Measurements from ENCODE around the gene ZNF593OS. TPM values are rescaled to one million over a fixed set of nuclear protein-coding genes. Genes with fewer than 3 reads are reported as not detected.

Gene ZNF593OS
- total RNA-seq, 1 donor from 2014 or later: not detected

- H3K36me3 ChIP-seq: no peaks in the 10 kb centered on the region
- peaks cover 4% of the 10 kb centered on the region for H3K4me1 ChIP-seq
- ATAC-seq (no peak), DNase-seq (no peak)
- no peak overlapping the region for H3K27ac ChIP-seq
- H3K4me3 ChIP-seq: no peak overlapping the region
- H3K9me3 ChIP-seq: no peaks in the 10 kb centered on the region
- intact Hi-C loops (cut with DNase I): no loop called here
- H3K27me3 ChIP-seq: no peaks in the 10 kb centered on the region
- TF ChIP-seq, protein P1, sequence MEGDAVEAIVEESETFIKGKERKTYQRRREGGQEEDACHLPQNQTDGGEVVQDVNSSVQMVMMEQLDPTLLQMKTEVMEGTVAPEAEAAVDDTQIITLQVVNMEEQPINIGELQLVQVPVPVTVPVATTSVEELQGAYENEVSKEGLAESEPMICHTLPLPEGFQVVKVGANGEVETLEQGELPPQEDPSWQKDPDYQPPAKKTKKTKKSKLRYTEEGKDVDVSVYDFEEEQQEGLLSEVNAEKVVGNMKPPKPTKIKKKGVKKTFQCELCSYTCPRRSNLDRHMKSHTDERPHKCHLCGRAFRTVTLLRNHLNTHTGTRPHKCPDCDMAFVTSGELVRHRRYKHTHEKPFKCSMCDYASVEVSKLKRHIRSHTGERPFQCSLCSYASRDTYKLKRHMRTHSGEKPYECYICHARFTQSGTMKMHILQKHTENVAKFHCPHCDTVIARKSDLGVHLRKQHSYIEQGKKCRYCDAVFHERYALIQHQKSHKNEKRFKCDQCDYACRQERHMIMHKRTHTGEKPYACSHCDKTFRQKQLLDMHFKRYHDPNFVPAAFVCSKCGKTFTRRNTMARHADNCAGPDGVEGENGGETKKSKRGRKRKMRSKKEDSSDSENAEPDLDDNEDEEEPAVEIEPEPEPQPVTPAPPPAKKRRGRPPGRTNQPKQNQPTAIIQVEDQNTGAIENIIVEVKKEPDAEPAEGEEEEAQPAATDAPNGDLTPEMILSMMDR (IDR thresholded peaks at IDR 0.05): no peak
Measured at GRCh38 chr1:26132834-26133167, 38.8 kb downstream of the ZNF593OS start.

DNA sequence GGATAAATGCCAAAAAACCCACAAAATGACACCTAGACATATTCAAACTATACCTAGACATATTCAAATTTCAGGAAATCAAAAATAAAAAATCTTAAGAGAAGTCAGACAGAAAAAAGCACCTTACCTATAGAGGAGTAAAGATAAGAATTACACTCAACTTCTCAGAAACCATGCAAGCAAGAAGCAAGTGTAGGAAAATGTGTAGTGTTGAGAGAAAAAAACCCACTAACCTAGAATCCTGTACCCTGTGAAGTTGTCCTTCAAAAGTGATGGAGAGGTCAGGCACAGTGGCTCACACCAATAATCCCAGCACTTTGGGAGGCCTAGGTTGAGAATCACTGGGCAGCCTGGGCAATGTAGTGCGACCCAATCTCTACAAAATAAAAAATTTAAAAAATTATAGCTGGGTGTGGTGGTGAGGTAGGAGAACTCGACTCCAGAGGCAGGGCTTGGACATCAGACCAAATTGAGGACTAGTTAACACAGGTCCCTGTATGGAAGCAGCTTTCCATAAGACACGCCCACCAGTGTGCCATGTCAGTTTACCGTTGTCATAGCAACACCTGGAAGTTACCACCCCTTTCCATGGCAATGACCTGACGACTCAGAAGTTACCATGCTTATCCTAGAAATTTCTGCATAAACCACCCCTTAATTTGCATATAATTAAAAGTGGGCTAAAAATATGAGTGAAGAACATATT lies 39.4 kb downstream of the ZNF593OS start:
- Histone ChIP-seq H3K27me3 (no peaks in the 10 kb centered on the region), H3K27ac (no peak overlapping the region), H3K36me3 (no peaks in the 10 kb centered on the region), H3K9me3 (no peaks in the 10 kb centered on the region), H3K4me3 (no peak overlapping the region), H3K4me1 (peaks cover 8% of the 10 kb centered on the region)
- TF ChIP-seq, protein P1 (IDR thresholded peaks at IDR 0.05): no peak
- DNase-seq (no peak), ATAC-seq (no peak)
- intact Hi-C loops (cut with DNase I): no loop called here

DNA sequence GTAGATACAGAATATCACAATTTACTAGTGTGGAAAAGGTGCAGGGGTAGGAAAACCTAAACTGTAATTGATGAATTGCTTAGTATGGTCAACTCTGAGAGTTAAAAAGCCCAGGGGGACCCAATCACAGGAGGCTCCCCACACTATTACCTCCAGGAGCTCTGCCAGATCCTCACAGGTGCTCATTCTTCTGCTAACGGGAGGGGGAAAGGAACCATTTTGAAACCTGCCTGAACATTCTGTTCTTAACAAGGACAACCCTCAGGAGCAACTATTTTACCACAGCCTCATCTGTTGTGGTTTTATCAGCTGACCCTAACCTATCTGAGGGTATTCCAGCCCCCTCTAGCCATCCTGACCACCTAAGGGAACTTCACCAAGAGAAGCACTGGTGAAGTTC lies 40.9 kb downstream of the ZNF593OS start:
- H3K4me1 ChIP-seq: peaks cover 24% of the 10 kb centered on the region
- no peak overlapping the region for H3K27ac ChIP-seq
- no peaks in the 10 kb centered on the region for H3K27me3 ChIP-seq
- H3K9me3 ChIP-seq: no peaks in the 10 kb centered on the region
- TF ChIP-seq, protein P1 (IDR thresholded peaks at IDR 0.05): no peak
- H3K36me3 ChIP-seq: no peaks in the 10 kb centered on the region
- DNase-seq: no peak
- H3K4me3 ChIP-seq: no peak overlapping the region
- intact Hi-C loops (cut with DNase I): no loop called here
- no peak for ATAC-seq

GRCh38 chr1:26129778-26130177 lies 41.9 kb downstream of the ZNF593OS start:
- ATAC-seq: no peak
- no peak overlapping the region for H3K27ac ChIP-seq
- no peaks in the 10 kb centered on the region for H3K27me3 ChIP-seq
- H3K9me3 ChIP-seq: no peaks in the 10 kb centered on the region
- no peaks in the 10 kb centered on the region for H3K36me3 ChIP-seq
- DNase-seq: no peak
- TF ChIP-seq, protein P1 (IDR thresholded peaks at IDR 0.05): no peak
- no peak overlapping the region for H3K4me3 ChIP-seq
- peaks cover 32% of the 10 kb centered on the region for H3K4me1 ChIP-seq
- intact Hi-C loops (cut with DNase I): no loop called here

DNA sequence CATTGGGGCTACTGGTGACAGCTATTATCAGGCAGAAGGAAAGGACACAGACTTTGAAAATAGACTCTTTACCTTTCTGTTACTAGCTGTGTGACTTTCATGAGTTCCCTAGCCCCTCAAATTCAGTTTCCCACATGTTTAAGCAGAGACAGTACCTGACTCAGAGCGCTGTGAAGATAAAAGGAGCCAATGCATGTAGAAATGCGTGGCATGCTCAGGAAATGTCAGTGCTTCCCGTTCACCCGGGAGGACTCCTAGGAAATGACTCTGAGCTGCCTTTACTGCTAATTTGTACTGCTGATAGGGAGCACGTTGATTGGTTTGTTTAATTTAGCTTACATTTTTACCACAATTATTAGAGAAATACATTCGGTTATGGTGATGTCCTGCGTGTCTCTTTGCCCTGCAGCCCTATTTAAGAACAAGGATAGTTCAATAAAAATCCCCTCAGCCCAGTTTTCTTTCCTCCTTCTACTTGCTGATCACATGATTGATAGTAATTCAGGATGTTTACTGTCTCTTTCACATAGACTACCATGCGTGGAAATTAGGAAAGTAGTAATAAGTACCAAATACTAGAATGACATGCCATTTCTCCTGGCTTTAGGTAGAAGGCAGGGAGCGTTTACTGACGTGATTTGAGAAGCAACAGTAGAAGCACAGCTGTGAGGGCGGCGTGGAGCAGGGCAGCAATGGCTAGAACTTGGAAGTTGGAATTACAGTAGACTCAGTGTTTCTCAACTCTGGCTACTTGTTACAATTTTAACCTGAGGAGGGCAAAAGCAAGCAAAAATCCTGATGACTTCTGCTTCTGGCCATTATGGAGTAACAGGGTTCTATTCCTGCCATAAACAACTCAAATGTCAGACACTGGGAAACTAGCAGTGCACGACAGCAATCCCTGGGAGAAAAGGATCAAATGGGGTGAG lies 44.1 kb downstream of the ZNF593OS start:
- no peaks in the 10 kb centered on the region for H3K9me3 ChIP-seq
- no peaks in the 10 kb centered on the region for H3K36me3 ChIP-seq
- H3K27me3 ChIP-seq: no peaks in the 10 kb centered on the region
- TF ChIP-seq, protein P1 (IDR thresholded peaks at IDR 0.05): no peak
- no peak for DNase-seq
- no peak overlapping the region for H3K4me3 ChIP-seq
- intact Hi-C loops (cut with DNase I): no loop called here
- ATAC-seq: peak; percentile 41
- peak overlapping the region; percentile 67 for H3K27ac ChIP-seq
- peaks cover 40% of the 10 kb centered on the region for H3K4me1 ChIP-seq
